ENCODE results near the gene ABAT.
"Not testable (repeated sequence)": the region's sequence is repeated elsewhere in the genome, so short reads cannot be mapped to it uniquely, and the experiment has no call there.

Gene ABAT

DNA sequence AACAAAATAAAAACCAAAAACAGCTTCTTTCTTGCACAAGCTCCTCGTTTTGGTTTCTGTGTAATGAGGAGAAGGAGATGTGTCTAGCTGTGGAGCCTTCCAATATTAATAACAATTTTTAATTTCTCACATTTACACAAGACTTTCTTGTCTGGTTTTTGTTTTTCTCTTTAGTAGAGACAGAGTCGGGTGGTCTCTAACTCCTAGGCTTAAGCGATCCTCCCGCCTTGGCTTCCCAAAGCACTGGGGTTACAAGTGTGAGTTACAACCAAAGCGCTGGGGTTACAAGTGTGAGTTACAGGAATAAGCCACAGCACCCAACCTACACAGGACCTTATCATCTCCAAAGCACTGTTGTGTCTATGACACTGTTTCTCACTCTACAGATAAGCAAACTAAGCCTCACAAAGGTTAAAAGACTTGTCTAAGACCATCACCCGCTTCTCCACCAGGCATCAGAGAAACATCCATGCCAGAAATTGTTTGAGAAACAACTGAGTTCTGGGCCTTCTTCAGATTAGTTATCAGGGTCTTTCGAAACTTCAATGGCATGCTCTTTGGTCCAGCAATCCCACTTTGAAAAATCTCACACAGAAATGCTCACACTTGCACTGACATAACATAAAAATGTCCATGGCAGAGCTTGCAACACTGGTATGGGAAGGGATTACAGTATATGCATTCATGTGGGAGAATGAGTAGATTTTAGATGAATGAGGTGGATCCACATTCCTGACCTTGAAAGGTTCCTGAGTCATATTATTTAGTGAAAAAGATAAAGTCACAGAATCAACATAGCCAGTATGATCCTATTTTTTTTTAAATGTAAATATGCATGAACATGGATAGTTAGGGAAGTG is 3.9 kb downstream of the ABAT start:
- DNase-seq (ENCODE audit: low read depth in 2 of 3, low spot score in 1 of 3) = no peak

DNA sequence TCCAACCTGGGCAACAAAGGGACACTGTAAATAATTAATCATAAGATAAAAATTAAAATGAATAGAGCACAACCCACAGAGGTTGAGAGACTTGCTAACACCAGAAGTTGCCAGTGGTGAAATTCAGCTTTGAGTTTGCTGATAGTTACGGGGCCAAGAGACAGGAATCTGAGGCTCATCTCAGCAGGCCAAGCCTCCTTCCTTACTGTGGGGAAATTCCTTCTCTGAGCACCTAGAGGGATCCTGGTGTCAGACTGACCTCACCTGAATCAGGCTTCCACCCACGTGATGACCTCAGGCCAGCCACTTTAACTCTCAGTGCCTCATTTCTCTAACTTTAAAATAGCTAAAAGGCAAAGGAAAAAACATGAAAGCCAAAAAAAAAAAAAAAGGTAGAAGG is 4.7 kb downstream of the ABAT start:
- DNase-seq (ENCODE audit: low read depth in 2 of 3, low spot score in 1 of 3) = no peak

DNA sequence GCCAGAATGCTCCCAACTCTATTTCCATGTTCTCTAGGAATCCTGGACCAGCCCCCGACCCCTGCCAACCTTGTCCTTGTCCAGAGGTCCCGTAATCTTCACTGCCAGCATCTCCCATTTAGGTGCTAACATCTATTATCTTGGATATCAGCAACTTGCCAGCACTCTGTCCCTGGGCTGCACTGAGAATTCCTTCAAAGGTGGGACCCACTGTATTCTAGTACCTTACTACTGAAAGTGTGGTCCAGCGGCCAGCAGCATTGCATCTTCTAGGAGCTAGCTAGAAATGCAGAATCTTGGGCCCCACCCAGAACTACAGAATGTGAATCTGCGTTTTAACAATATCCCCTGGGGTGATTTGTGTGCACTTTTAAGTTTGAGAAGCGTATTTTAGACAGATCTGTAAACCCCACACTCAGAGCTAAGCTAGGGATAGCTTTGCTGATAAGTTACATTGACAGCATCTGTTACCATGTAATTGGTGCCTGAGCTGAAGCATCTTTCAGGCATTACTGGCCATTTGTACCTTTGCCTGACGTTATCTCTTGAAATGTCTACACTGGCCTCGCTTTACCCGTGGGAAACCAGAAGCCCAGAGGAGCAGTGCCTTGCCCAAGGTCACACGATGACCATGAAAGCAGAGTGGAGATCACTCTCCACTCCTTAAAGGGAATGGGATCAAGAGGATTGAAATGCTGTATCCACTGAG is 8.3 kb downstream of the ABAT start:
- no peak for DNase-seq (ENCODE audit: low read depth in 2 of 3, low spot score in 1 of 3)

DNA sequence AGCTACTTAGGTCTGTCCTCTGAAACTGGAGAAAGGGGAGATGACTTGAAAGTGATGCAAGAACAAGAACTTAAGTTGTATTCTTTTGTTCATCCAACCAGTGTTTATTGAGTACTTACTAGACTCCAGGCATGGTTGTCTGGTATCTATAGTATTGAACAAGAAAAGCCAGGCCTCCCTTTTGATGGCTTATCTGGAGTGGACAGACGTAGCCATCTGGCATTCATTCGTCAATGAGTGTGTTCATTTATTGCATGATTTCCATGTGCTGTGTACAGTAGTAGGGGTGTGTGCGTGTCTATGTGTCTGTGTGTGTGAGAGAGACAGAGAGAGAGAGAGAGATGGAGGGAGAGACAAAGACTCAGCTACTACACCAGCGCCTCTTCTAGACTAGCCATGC is 9.2 kb downstream of the ABAT start:
- no peak for DNase-seq (ENCODE audit: low read depth in 2 of 3, low spot score in 1 of 3)

DNA sequence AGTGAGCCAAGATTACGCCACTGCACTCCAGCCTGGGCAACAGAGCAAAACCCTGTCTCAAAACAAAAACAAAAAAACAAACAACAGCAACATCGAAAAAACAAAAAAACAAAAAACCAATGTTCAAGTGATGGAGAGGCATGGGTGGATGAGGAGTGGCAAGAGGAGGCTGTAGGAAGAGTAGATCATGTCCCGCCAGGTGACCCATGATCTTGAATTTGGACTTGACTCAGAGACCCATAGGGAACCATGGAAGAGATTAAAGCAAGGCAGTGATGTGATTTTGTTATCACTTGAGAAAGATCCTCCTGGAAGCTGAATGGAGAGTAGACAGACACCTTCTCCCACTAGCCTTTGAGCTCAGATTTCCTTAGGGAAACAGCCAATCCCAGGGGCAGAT is 11.2 kb downstream of the ABAT start:
- no peak for DNase-seq (ENCODE audit: low read depth in 2 of 3, low spot score in 1 of 3)

DNA sequence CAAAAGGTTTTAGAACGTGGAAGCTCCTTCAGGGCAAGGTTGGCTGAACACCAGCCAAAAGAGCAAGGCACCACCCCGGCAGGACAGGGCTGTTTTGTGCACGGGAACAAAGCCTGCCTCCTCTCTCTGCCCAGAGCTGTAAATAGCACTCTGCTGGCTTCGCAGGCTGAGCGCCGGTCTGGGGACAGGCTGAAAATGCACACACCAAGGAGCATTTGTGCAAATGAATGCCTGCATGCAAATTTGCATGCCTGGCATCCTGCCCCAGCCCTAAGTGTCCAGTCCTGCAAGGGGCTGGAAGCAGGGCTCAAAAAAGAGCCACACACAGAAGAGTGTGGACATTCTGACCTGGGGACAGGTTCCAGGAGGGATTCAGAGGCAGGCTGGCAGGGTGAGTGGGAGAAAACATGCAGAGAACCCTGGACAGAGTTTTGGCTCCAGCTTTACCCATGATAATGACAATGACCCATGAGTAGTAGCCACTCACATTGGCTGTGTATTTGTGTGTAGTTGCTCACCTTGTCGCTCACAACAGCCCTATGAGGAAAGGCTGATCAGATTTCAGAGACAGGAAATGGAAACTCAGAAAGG is 11.7 kb downstream of the ABAT start:
- DNase-seq (ENCODE audit: low read depth in 2 of 3, low spot score in 1 of 3) = no peak

DNA sequence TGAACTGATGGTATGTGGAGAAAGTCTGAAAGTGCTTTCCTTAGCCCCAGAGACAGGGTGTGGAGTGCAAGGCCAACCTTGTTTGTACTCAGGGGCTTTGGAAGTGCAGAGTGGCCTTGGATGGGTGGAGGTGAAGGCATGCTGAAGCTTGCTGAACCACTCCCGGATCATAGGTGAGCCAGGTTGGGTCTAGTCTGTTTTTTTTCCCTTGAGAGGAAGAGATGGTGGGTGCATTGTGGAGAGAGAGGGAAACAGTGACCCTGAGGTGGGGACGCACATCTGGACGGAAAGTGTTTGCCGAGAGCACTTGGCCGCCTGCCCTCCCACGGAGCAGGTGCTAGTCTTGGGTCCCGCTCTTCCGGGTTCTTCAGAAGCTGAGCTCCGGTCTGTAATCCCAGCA is 12.5 kb downstream of the ABAT start:
- DNase-seq (ENCODE audit: low read depth in 2 of 3, low spot score in 1 of 3) = no peak

DNA sequence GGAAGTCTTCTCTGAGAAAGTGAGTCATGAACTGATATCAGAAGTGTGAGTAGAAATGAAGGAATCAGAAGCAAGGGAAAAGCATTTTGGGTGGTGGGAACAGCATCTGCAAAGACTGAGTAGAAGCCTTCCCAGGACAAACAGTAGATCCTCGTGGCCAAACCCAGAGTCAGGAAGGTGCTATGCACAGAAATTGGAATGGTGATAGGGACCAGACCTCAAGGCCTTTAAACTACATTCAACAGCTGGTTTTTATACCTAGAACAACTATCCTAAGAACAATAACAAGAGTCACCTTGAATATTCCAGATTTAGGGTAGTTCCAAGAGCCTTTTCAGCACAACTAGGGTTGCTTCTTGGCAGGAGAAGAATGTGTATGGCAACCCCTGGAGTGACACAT is 15.3 kb downstream of the ABAT start:
- no peak for DNase-seq (ENCODE audit: low read depth in 2 of 3, low spot score in 1 of 3)

DNA sequence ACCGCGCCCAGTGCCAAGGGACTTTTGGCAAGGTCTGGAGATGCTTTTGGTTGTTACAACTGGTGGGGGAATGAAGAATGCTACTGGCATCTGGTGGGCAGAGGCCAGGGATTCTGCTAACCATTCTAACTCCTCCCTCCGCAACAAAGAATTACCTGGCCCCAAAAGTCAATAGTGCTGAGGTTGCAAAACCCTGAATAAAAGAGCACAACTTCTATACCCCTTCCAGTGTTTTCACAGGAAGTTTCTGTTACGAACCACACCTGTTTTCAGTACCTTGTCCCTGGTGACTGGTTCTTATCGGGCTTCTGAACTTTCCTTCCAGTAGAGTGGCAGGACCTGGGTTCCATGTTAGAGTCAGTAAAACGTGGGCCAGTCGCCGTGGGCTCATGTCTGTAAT is 17.3 kb downstream of the ABAT start:
- DNase-seq (ENCODE audit: low read depth in 2 of 3, low spot score in 1 of 3) = no peak

DNA sequence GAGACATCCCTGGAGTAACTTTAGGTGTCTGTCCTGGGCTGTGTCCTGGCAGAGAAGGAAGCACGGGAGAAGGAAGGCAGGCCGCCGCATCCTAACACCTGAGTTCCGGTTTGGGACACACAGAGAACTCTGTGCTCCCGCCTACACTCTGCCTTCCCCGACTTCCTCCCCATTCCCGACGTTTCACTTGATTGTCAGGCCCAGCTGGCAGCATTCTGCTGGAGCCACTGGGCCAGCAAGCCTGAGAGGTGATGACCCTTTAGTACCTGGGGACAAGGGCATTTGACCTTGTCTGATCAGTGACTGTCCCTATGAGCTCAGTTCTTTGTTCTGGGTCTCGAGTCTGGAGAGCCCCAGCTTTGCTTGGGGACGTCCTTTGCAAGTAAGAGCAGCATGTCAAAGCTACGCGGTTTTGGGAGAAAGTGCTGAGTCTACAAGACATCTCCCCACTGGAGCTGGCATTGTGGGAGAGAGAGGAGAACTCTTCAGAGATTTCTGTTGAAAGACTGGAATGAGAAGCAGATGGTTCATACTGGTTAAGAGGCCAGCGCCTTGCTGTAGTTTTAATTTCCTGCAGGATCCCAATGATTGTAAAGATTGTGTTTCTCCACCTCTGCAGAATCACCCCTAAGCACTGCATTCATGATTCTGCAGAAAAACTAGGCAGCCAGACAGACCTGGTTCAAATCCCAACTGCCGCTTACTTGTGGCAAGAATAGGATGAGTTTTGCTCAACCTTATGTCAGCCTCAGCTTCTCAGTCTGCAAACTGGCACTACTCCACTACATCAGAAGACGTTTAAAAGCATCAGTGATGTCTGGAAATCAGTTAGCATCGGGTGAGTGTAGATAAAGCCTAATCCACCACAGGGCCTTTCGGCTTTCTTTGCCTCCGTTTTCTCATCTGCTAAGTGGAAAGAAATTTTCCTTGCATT is 20.6 kb downstream of the ABAT start:
- no peak for DNase-seq (ENCODE audit: low read depth in 2 of 3, low spot score in 1 of 3)

DNA sequence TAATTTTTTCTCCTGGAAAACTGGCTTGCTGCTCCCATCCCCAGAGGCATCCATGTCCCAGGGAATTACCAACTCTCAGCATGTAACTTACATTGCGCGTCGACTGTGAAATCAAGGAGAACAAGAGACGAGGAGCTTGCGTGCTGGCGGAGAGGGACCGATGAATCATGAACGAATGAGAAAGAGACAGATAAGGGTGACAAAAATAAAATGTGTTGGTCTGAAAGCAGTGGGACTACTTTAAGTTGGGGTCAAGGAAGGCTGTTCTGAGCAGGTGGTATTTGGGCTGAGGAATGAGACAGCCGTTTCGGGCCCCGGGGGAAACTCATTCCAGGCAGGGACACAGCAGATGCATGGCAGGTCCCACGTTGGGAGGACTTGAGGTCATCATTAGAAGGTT is 22.5 kb downstream of the ABAT start:
- DNase-seq (ENCODE audit: low read depth in 2 of 3, low spot score in 1 of 3) = no peak

DNA sequence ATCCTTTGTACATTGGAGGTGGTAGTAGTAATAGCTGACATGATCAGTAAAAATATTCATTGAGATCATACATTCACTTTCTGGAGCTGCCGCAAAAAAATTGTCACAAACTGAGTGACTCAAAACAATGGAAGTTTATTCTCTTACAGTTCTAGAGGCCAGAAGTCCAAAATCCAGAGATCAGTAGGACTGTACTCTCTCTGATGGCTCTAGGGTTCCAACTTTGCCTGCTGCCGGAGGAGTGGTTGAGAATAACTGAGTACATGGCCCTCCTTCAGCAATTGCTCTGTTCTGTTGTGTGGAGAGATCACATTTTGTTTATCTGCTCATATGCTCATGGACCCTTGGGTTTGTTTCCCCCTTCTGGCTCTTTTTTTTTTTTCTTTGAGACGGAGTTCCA is 23.5 kb downstream of the ABAT start:
- DNase-seq (ENCODE audit: low read depth in 2 of 3, low spot score in 1 of 3) = no peak

DNA sequence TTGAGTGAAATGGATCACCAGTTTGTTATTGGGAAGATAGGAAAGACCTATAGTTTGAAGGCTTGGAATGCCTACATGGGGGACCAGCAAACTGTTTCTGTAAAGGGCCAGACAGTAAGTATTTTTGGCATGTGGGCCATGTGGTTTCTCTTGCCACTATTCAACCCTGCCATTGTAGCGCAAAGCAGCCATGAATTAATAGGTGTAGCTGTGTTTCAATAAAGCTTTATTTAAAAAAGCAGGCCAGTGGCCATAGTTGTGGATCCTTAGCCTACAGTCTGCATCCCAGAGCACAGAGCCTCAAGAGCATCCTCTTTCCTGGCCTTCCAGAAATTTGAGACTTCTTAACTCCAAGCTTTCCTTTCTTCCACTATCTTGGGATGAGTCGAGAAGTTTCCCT is 29.3 kb downstream of the ABAT start:
- DNase-seq (ENCODE audit: low read depth in 2 of 3, low spot score in 1 of 3) = no peak

DNA sequence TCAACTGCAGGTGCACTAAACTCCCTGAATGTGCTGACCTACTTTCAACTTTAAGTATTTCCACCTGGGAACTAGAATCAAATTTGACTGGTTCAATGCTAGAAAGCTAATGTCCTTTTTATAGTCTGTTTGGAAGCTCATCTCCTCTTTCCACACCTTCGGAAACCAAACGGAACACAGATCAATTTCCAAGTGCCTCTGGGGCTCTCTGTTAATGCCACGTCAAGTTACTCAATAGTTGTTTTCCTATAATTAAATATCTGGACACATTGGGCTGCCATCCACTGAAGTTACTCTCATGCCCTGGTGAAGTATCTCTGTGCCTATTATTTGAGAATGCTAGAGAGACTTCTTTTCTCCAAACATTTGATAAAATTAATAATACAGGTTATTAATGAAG is 29.7 kb downstream of the ABAT start:
- DNase-seq (ENCODE audit: low read depth in 2 of 3, low spot score in 1 of 3) = no peak

DNA sequence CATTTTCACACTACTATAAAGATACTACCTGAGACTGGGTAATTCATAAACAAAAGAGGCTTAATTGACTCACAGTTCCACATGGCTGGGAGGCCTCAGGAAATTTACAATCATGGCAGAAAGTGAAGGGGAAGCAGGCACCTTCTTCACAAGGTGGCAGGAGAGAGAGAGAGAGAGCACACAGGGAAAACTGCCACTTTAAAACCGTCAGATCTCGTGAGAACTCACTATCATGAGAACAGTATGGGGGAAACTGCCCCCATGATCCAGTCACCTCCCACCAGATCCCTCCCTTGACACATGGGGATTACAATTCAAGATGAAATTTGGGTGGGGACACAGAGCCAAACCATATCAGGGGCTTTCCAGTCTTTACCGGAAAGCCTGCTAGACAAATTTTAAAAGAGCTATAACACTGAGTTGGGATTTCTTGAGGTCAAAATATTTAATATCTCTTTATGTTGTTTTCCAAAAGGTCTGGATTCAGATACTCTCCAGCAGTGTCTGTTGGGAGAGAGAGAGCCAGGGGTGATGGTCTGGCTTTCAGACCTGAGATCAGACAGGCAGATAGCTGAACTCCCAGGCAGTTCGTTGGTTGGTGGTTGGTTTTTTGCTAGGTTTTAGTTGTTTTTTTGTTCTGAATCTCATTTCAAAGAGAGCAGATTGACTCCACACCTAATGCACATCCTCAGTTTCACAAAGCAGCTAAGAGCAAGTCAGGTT is 30.8 kb downstream of the ABAT start:
- DNase-seq (ENCODE audit: low read depth in 2 of 3, low spot score in 1 of 3) = not testable (repeated sequence)

DNA sequence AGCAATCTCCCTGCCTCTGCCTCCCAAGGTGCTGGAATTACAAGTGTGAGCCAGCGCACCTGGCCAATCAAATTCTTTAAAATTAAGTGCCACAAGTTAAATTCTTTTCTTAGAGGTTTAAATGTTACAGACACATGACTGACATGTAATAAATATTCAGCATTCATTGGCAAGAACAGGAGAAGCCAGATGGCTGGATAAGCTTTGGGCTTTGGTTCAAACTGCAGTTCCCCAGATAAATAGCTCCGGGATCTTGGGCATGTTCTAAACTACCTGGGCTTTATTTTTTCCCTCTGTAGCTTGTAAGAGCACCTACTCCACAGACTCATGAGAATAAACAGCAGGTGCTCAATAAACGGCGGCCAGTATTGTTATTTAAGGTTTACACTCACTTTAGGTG is 34.1 kb downstream of the ABAT start:
- no peak for DNase-seq (ENCODE audit: low read depth in 2 of 3, low spot score in 1 of 3)

DNA sequence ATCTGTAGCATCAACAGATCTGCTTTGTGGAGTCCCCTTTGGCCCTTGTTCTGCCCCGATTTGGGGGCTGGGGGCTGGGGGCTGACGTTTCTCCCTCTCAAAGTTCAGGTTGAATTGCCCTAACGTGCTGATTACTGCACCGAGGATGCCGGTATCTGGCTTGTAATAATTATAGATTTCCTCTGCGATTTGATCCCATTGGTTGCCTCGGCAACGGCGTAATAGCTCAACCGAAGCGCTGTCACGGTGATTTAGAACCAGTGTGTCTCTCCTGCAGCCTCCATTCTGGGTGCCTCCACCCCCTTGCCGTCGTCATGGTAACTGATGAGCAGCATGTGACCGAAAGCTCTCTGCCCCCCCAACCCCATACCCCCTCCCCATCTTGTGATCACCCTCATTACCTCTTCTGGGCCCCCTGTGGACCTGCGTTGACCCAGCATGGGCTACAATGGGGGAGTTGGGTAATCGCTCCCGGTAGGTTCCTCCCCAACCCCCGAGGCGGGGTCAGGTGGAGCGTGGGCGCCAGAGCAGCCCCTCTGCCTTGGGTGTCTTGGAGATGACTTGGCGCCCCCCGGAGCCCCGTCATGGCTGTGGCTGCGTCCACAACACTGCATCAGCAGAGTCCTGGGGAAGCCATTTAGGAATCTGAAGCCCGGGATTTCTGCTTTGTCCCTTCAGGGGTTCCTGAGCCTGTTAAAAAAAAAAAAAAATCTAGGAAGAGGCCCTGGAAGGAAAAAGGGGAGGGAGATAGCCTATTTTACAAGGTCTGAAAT is 38.4 kb downstream of the ABAT start:
- no peak for DNase-seq (ENCODE audit: low read depth in 2 of 3, low spot score in 1 of 3)

DNA sequence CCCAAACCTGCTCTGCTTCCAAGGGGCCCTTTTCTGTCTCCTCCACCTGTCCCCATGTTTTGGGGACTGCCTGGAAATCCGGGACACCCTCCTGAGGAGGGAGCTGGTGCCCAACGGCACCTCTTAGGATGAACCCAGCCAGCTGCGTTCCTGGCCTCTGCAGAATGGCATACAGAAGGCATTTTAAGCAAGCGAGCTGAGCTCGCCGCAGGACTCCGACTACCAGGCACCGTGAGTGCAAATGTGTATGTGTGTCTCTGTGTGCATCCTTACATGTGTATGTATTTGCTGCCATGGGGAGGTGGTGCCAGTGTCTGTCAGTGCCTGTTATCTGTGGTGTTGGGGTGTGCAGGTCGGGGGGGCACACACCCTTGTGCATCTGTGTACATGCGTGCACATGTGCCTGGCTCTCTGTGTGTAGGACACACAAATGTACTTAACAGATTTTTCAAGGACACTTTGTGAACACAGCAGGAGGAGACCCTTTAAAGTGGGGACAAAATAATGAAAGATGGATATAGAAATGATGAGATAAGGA is 39.3 kb downstream of the ABAT start:
- DNase-seq (ENCODE audit: low read depth in 2 of 3, low spot score in 1 of 3) = no peak

DNA sequence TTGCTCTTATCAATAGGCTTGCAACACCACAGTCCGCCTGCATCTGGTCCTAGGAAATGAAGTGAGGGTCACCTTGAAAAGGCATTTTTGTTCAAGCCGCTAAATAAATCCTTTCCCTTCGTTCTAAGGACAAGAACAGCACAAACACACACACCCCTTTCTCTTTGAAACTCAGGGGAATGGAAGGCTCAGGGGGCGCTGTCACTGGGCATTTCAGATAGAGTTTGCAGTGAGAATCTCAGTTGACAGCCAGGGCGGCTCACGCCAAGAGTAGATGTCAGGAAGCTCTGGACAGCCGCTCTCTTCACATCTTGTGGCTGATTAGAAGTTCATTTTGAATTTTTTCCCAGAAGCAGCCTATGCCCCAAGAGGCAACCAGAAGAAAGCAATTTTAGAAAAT is 39.8 kb downstream of the ABAT start:
- no peak for DNase-seq (ENCODE audit: low read depth in 2 of 3, low spot score in 1 of 3)

DNA sequence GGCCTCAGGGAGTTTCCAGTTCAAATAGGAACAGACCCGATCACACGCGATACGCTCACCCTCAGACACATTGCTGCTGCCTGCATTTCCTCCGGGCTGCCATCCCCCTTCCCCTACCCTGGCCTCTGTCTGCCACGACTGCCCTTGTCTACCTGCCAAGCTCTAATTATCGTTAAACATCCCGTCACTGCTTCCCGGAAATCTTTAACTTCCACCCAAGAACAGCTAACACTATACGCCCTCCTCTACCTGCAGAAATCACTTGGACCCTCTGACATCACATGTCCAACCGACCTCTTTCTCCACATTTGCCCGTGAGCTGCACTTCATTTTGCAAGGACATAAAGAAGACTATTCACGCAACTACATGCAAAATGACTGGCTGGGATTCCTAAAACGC is 40.4 kb downstream of the ABAT start:
- DNase-seq (ENCODE audit: low read depth in 2 of 3, low spot score in 1 of 3) = no peak
